ENCODE measurements around the gene FBXW7. TPM values are rescaled to one million over a fixed set of nuclear protein-coding genes. Genes with fewer than 3 reads are reported as not detected.

The FBXW7 gene
- total RNA-seq, 1 experiment from 2014 or later, result 23.0 TPM

GRCh38 chr4:152419809-152420208 is 116.1 kb downstream of the FBXW7 start:
- no peaks in the 10 kb centered on the region for H3K9me2 ChIP-seq (ENCODE audit: insufficient read depth)
- no peak overlapping the region for H2AFZ ChIP-seq (ENCODE audit: low read depth, low read length, poor library complexity, severe bottlenecking)
- no peak overlapping the region for H3K4me3 ChIP-seq (replicated peaks in 1 of 2; ENCODE audit: low read depth in 1 of 2, low read length in 2 of 2)
- peaks cover 29% of the 10 kb centered on the region for H3K79me2 ChIP-seq (ENCODE audit: insufficient read depth, low read length)
- H3K4me1 ChIP-seq (ENCODE audit: control insufficient read depth in 1 of 2, insufficient read depth in 2 of 2, low read length in 2 of 2), result no peaks in the 10 kb centered on the region
- H3K27ac ChIP-seq (ENCODE audit: low read depth, low read length), result no peak overlapping the region
- no peak overlapping the region for H3K4me2 ChIP-seq (ENCODE audit: low read length)
- DNase-seq (ENCODE audit: low read depth, low spot score), result no peak
- POLR2A ChIA-PET, result no interaction called here
- no peak overlapping the region for H3K9ac ChIP-seq (ENCODE audit: low read length)
- H4K20me1 ChIP-seq (ENCODE audit: insufficient read depth), result no peaks in the 10 kb centered on the region; the same call in 1 of the 2 replicates
- TF ChIP-seq EZH2phosphoT487 (IDR thresholded peaks at IDR 0.05; ENCODE audit: borderline replicate concordance) (no peak), JUND (IDR thresholded peaks at IDR 0.05) (no peak), SIN3A (IDR thresholded peaks at IDR 0.05; ENCODE audit: low read depth) (no peak), CEBPB (IDR thresholded peaks at IDR 0.05; ENCODE audit: low read depth) (no peak), YY1 (IDR thresholded peaks at IDR 0.05; ENCODE audit: extremely low read depth, insufficient replicate concordance, low read depth, low read length) (no peak), POLR2AphosphoS5 (IDR thresholded peaks at IDR 0.05; ENCODE audit: low read depth, low read length) (no peak), ZBTB33 (IDR thresholded peaks at IDR 0.05; ENCODE audit: extremely low read depth, insufficient replicate concordance, low read length) (no peak), CTCF (IDR thresholded peaks at IDR 0.05 in 2 of 3, conservative IDR thresholded peaks at IDR 0.05 in 1 of 3; ENCODE audit: borderline replicate concordance in 1 of 3, insufficient read depth in 1 of 3, low read depth in 2 of 3, low read length in 2 of 3) (no peak), RAD21 (IDR thresholded peaks at IDR 0.05; ENCODE audit: low read depth) (no peak), SRF (IDR thresholded peaks at IDR 0.05; ENCODE audit: low read depth) (no peak), ZNF274 (IDR thresholded peaks at IDR 0.05; ENCODE audit: low read depth, low read length) (no peak), REST (IDR thresholded peaks at IDR 0.05; ENCODE audit: low read depth) (no peak), EGR1 (IDR thresholded peaks at IDR 0.05; ENCODE audit: low read depth) (no peak), ATF3 (IDR thresholded peaks at IDR 0.05) (no peak), TCF7L2 (IDR thresholded peaks at IDR 0.05; ENCODE audit: borderline replicate concordance, extremely low read depth, insufficient read depth, insufficient read length) (no peak), MAX (IDR thresholded peaks at IDR 0.05) (no peak), SP1 (IDR thresholded peaks at IDR 0.05; ENCODE audit: low read depth) (no peak), ELF1 (IDR thresholded peaks at IDR 0.05; ENCODE audit: borderline replicate concordance, low read depth) (no peak), EZH2 (IDR thresholded peaks at IDR 0.05) (no peak)
- no peaks in the 10 kb centered on the region for H3K36me3 ChIP-seq (ENCODE audit: control insufficient read depth in 1 of 2, insufficient read depth in 2 of 2, low read length in 2 of 2)
- intact Hi-C loops (cut with micrococcal nuclease), result no loop called here
- ATAC-seq, result no peak
- RAD21 ChIA-PET (ENCODE audit: low non-redundant PET in 1 of 2, low total read pairs in 2 of 2, uncharacterized antibody in 2 of 2, unreplicated experiment in 2 of 2), result no interaction called here
- H3K27me3 ChIP-seq (ENCODE audit: insufficient read depth, low read length), result no peaks in the 10 kb centered on the region
- CTCF ChIA-PET, result no interaction called here
- no peaks in the 10 kb centered on the region for H3K9me3 ChIP-seq (ENCODE audit: control insufficient read depth in 1 of 2, insufficient read depth in 1 of 2, low read depth in 1 of 2, low read length in 2 of 2)
- BruUV-seq (replicated peaks), result no TSS peak

All from HCT116 (cell line).